ENCODE results near the gene RABAC1.
"Not testable (repeated sequence)": the region's sequence is repeated elsewhere in the genome, so short reads cannot be mapped to it uniquely, and the experiment has no call there.

RABAC1 gene

GRCh38 chr19:41927497-41928192 lies 31.5 kb downstream of the RABAC1 start:
- DNase-seq, result peak in 4 of 6 experiments; percentile 19 to 40 (median 35)

- DNase-seq, result no peak
Measured at GRCh38 chr19:41926763-41927496, 32.2 kb downstream of the RABAC1 start.

GRCh38 chr19:41926028-41926762 lies 32.9 kb downstream of the RABAC1 start:
- no peak for DNase-seq

DNA sequence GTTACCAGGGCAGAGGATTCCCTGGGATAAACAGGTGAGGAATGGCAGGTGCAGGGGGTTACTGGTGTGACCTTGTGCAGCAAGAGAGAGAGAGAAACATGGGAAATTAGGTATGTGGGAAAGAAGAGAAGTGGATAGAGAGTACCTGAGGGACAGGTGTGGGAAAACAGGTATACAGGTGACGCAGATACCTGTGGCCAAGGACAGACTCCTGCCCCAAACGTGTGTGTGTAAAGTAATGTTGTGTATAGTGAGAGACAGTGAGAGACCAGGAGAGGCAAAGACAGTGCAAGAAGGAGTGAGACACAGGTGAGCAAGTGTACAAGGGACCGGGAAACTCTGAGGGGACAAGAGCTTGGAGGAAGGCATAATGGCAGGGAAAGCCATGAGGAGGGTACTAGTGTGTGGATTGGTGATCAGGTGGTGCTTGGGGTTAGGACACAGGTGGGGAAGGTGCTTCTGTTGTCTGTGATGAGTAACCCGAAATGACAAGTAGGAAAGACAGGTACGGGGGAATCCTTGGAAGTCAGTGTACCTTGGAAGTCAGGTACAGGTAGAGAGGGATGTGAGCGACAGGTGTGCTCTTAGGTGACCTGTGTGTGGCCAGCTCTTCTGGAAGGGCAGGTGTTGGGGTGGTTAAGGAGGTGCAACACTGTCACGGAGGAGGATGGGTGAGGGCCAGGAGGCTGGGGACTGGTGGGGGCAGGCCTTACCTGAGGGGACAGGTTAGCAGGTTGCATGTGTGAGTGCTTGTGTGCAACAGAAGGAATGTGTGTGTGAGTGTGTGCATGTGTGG lies 33.7 kb downstream of the RABAC1 start:
- no peak for DNase-seq

- DNase-seq, result no peak
Measured at GRCh38 chr19:41924151-41925145, 34.7 kb downstream of the RABAC1 start.

GRCh38 chr19:41923045-41923788 lies 35.9 kb downstream of the RABAC1 start:
- no peak for DNase-seq

- no peak for DNase-seq
Measured at GRCh38 chr19:41922585-41922984, 36.5 kb downstream of the RABAC1 start.

DNA sequence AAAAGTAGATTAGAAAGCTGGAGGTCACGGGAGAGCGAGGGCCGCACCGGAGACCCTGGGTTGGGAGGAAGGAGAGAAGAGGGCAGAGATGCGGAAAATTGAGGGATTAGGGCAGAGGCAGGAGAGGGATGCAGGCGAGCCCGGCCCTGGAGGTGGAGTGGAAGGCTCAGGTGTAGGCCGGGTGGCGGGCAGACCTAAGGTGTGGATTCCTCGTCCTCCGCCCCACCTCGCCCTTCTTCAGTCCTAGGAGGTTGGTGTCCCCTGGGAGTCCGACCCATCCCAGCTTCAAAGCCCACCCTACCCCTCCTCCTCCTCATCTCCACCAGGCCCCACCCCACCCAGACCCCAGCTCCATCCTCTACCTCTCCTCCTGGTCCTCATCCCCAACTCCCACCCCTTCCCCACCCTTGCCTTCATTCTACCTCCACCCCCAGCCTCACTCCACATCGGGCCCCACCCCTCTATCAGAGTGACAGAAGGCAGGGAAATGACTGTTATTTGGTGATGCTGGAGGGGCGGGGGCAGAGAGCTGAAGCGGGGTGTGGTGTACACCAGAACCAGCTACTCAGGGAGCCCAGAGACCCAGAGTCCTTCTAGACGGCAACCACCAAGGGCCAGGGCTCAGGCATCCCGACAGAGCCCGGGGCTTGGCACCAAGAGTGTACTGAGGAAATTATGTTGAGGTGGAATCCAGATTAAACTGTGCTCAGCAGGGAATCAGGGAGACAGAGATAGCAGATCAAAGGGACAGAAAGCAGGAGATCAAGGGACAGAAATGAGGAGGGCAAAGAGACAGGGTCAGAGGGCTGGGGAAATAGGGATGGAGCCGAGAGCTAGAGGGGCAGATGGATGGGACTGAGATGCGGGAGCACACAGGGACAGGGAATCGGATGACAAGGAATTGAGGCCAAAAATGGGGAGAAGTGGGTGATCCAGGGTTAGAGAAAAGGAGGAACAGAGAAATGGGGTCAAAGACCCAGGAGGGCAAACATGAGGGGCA lies 37.2 kb downstream of the RABAC1 start:
- no peak for DNase-seq

- DNase-seq, result no peak
Measured at GRCh38 chr19:41920882-41921576, 38.1 kb downstream of the RABAC1 start.

DNA sequence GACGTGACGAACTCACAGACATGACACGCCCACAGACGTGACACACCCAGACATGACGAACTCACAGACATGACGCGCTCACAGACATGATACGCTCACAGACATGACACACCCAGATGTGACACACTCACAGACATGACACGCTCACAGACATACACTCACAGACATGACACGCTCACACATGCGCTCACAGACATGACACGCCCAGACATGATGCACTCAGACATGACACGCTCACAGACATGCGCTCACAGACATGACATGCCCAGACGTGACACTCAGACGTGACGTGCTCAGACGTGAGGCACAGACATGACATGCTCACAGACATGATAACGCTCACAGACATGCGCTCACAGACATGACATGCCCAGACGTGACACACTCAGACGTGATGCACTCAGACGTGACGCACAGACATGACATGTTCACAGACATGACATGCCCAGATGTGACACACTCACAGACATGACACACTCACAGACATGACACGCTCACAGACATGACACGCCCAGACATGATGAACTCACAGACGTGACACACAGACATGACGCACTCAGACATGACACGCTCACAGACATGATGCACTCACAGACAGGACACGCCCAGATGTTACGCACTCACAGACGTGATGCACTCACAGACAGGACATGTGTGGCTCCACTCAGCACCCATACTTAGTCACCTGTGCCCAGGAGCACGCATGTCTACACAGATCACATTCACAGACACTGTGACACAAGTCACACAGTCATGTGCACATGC lies 39.0 kb downstream of the RABAC1 start:
- DNase-seq, result no peak

- no peak for DNase-seq
Measured at GRCh38 chr19:41918653-41919244, 40.4 kb downstream of the RABAC1 start.

DNA sequence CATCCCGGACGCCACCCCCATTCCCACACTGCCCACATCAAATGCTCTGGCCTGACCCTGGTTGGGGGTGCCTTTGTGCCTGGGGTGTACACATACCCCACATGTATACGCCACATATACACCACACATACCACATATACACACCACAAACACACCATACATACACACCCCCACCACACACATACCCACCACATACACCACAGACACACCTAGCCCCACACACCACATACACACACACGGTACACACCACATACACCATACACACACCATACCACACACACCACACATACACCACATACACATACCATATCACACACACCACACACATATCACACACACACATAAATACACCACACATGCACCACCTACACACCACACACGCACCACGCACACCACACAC lies 41.0 kb downstream of the RABAC1 start:
- no peak for DNase-seq

DNA sequence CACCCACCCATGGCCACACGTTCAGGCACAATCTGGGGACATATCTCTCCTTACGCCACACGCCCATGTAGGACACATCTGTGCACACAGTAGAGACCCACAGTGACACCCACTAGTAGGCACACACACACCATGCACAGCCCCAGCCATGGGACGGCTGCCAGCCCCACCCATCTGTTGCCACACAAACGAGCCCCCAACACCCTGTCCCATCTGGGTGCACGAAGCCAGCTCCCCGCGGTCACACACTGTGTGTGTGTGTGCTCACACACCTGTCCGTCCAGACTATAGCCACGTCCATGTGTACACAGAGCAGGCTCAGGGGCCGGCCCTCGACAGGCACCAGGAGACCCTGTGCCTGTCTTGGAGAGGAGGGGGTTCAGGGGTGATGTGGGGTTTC lies 41.4 kb downstream of the RABAC1 start:
- DNase-seq, result no peak

GRCh38 chr19:41915776-41916414 lies 43.2 kb downstream of the RABAC1 start:
- peak in 1 of 6 experiments; percentile 49 for DNase-seq

- peak in 1 of 6 experiments; percentile 24 for DNase-seq
Measured at GRCh38 chr19:41915021-41915775, 43.9 kb downstream of the RABAC1 start.

DNA sequence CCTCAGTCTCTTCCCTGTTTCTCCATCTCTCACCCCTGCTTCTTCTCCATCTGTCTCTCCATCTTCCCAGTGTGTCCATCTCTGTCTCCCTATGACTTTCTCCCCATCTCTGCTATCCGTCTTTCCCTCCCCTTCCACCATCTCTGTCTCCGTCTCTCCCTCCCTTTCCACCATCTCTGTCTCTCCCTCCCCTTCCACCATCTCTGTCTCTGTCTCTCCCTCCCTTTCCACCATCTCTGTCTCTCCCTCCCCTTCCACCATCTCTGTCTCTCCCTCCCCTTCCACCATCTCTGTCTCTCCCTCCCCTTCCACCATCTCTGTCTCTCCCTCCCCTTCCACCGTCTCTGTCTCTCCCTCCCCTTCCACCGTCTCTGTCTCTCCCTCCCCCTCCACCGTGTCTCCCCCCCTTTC lies 44.7 kb downstream of the RABAC1 start:
- DNase-seq, result not testable (repeated sequence)
